ENCODE data around the gene MPV17L2.

- TF ChIP-seq CTCF (IDR thresholded peaks at IDR 0.05 in 4 of 5, conservative IDR thresholded peaks at IDR 0.05 in 1 of 5) (no peak), POLR2A (IDR thresholded peaks at IDR 0.05) (no peak)
Measured at GRCh38 chr19:18231775-18232174, 38.8 kb downstream of the MPV17L2 start.
